GM21528 (cell line): ENCODE results near the gene TMEM132A.
"Not testable (repeated sequence)": the region's sequence is repeated elsewhere in the genome, so short reads cannot be mapped to it uniquely, and the experiment has no call there.

Source experiments
- ATAC-seq: cut with Tn5 transposase; IDR thresholded peaks from one replicate; pipeline ENCODE4 v1.9.1; 2021; ENCODE audit warnings: mild to moderate bottlenecking, moderate library complexity; ENCODE audit not compliant: unreplicated experiment, low FRiP score

Gene TMEM132A

GRCh38 chr11:60951904-60952741, 27.9 kb downstream of the TMEM132A start, which contains the start of gene SLC15A3:
TSS of gene SLC15A3 (minus strand) at chr11:60952176. CDS start at chr11:60951551, 625 bp downstream.
- ATAC-seq, result peak; percentile 62

GRCh38 chr11:60952742-60953170, 28.5 kb downstream of the TMEM132A start:
- ATAC-seq, result no peak

DNA sequence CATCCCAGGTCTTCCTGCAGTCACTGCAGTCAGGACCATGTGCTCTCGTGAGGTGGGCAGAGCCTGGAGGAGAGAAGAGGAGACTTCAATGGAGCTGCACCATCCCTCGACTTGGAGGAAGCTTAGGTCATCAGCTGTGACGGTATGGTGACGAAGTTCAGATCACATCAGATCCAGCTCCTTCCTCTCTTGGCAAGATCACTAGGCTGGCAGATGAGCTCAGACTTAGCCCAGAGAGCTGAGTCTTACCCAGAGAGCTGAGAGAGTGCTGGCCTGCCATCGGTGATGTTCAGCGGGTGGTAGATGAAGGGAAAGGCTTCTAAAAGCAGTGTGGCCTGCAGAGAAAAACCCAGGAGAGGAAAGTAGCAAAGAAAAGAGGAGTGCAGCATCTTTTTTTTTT, 29.5 kb downstream of the TMEM132A start:
- no peak for ATAC-seq

GRCh38 chr11:60954421-60954820, 30.2 kb downstream of the TMEM132A start:
- ATAC-seq, result no peak

DNA sequence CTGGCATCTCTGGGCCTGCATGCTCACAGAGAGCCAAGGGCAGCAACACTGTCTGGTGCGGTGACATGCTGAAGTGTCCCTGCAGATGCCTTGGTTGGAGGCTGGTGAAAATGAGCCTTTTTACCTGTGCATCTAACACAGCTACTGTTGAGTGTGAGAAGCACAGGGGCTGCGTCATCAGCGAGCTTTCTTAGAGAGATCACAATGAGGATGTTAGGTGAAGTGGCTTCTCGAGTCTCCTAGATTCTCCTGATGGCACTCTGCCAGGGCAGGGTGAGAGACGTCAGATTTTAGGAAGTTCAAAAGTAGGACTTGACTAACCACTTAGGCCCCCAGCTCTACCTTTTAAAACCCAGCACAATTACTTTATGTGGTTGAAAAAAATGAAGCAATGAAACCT, 31.3 kb downstream of the TMEM132A start:
- ATAC-seq, result no peak

DNA sequence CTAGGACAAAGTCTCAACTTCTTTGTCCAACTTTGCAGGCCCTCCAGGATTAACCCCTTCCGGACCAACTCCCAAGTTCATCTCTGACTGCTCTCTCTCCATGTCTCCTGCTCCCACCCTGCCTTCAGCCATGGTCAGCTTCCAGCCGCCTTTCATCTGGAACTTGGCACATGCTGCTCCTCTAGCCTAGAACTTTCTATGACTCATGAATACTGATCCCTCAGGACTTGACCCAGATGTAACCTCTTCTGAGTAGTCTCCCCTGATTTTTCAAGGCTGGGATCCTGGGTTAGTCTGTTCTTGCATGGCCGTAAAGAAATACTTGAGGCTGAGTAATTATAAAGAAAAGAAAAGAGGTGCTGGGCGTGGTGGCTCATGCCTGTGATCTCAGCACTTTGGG, 32.9 kb downstream of the TMEM132A start:
- ATAC-seq, result no peak

- ATAC-seq, result no peak
Measured at GRCh38 chr11:60959431-60959830, 35.2 kb downstream of the TMEM132A start.

DNA sequence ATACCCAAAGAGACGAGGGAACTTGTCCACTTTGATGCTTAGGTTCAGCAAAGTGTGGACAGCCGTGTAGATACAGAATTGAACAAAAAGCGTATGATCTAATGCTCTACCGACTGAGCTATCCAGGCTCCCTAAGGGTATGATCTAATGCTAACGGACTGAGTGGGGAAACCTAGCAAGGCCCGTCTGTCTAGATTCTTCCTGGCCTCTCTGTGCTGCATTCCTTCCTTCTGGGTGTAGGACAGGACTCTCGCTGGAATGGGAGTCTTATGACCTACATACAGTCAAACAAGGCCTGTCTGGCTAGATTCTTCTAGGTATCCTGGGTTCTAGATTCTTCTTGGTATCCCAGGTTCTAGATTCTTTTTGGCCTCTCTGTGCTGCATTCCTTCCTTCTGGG, 36.1 kb downstream of the TMEM132A start:
- no peak for ATAC-seq

DNA sequence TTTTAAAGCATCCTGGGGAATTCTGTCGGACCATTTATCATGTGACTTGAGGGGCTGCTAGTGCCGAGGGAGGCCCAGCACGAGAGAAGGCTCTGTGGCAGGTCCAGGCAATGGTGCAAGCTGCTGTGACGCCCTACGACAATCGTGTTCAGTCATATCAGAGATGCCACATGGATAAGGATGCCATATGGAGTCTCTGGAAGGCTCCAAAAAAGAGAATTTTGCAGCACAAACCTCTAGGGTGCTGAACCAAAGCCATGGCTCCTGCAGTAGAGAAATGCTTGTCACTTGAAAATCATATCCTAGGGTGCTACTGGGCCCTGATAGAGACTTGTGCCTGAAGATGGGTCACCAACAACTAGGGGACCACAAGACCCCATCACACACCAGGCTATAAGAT, 40.5 kb downstream of the TMEM132A start:
- ATAC-seq, result no peak

- ATAC-seq, result no peak
Measured at GRCh38 chr11:60966890-60967289, 42.6 kb downstream of the TMEM132A start.

- no peak for ATAC-seq
Measured at GRCh38 chr11:60968223-60968622, 44.0 kb downstream of the TMEM132A start.

DNA sequence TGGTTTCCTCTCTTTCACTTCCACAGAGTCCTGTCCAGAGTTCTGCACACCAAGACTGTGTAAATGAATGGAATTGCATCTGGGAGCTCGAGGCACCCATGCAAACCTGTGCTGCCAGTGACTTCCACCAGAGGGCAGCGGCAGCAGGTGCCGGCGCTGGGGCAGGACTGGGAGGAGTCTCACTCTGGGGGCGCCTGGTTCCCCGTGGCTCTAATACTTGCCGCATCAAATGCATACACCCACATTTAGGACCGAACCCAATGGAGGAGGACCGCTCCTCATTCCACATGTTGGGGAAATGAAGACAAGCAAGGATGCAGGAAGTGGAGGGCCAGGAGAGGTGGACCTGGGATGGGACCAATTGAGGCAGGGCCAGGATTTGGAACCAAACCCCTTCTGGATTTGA, 46.1 kb downstream of the TMEM132A start:
- no peak for ATAC-seq

- ATAC-seq, result no peak
Measured at GRCh38 chr11:60970890-60971289, 46.6 kb downstream of the TMEM132A start.

GRCh38 chr11:60971520-60971919, 47.3 kb downstream of the TMEM132A start, which contains the start of gene CD6:
TSS of gene CD6 (plus strand) at chr11:60971680. CDS start at chr11:60971866, 186 bp downstream.
- ATAC-seq, result no peak

- ATAC-seq, result no peak
Measured at GRCh38 chr11:60972182-60973030, 48.1 kb downstream of the TMEM132A start.

DNA sequence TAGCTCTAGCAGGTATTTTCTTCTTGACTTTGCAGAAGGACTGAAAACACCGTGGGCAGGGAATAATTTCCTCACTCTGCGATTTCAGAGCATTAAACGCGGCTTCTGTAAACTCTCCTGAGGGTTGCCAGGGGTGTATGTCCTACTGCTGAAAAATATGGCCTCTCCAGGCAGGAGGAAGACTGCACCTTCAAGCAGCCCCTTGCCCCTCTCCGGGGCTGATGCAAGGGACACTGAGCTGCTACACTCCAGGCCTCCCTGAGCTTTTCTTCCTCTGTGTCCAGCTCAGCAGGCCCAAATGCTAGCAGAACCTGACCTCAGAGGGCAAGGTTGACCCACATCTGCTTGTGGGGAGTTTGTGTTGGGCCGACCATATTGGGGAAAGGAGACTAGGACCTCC, 49.4 kb downstream of the TMEM132A start:
- no peak for ATAC-seq

DNA sequence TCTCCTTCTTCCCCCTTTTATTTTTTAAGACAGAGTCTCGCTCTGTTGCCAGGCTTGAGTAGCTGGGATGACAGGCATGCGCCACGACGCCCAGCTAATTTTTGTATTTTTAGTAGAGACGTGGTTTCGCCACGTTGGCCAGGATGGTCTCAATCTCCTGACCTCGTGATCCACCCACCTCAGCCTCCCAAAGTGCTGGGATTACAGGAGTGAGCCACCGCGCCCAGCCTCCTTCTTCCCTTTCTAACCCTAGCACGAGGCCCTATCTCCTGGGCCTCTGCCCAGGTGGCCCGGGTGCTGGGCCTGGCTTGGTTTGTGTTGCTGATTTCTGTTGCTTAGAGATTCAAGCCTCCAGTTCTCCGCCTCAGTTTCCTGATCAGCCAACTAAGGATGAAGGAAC, 50.1 kb downstream of the TMEM132A start:
- ATAC-seq, result not testable (repeated sequence)

DNA sequence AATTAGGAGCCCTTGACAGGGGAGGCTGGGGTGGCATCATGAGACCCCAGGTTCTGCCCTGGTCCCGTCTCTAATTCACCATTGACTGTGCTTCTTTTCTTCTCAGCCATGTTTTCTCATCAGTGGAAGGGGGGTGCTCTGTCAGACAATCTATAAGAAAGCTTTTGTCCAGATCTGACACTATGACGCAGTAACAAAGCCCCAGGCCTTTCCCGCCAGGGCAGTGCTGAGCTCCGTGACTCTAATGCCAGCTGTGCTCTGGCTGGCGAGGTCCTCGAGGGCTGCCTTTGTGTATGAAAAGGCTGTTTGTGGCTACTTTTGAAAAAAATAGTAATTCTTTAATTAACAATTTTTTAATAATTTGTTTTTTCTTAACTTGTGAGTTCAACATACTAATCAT, 50.5 kb downstream of the TMEM132A start:
- no peak for ATAC-seq

DNA sequence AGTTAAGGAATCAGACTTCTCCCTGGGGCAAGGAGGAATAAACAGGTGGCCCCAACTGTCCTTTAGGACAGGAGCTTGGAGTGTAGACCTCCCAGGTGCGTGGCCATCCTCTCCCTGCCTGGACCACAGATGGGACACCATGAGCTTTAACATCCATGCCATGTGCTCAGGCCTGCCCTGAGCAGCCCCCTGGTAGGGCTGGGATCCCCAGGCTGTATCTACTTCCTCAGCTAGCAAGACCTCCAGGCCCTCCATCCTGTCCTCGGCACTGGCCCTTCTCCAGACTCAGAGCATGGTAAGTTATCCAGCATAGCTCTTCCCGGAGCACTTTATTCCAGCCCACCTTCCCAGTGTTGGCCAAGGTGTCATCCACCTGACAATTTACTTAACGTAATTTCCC, 53.0 kb downstream of the TMEM132A start:
- no peak for ATAC-seq

DNA sequence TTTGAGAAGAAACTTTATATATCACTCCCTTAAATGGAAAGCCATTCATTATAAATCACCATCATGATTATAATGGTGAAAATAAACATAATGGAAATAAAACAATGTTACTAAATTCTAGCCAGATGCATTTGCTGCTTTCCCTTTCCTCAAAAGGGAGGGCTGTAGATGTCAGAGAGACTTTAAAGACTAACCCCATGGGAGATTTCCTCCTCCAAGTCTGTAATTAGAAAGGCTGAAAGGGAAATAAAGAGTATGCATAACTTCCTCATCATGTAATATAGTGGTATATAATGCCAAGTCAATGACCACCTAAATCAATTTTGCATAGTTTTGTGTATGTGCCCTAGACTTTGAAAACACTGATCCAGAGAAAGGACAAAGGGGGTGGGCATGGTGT, 53.6 kb downstream of the TMEM132A start:
- no peak for ATAC-seq
